ENCODE data around the gene TBL1X.

GRCh38 chrX:9765072-9765736 is 300.3 kb downstream of the TBL1X start:
- no peak for TF ChIP-seq CTCF (conservative IDR thresholded peaks at IDR 0.05; ENCODE audit: low read depth, low read length)
- TF ChIP-seq POLR2A (IDR thresholded peaks at IDR 0.05; ENCODE audit: low read depth, low read length): no peak

Data from IMR-90 (cell line).